NT2/D1 (cell line): ENCODE measurements around the gene CREG2.

ENCODE experiments used
- YY1 ChIP-seq: IDR thresholded peaks from 2 replicates; pipeline ENCODE4 v1.6.1; 2011; ENCODE audit not compliant: insufficient read length, insufficient read depth
- ZNF274 ChIP-seq: IDR thresholded peaks from 2 replicates; pipeline ENCODE4 v1.6.1; 2011; ENCODE audit warnings: mild to moderate bottlenecking, low read depth, low read length

- TF ChIP-seq ZNF274 (no peak), YY1 (no peak)
Measured at GRCh38 chr2:101374821-101375561, 12.3 kb downstream of the CREG2 start.
